HEK293 (cell line): ENCODE measurements around the gene ARCN1.

Experiments used
- CTCF ChIA-PET: fragments of 350-600 bp; formaldehyde crosslinking; extraction: SDS; loops from one replicate; lab custom pipeline; 2021; ENCODE audit warnings: antibody characterized with exemption; lab: Yijun Ruan, JAX
- POLR2A ChIA-PET: fragments of 300-600 bp; formaldehyde crosslinking; extraction: SDS; loops from one replicate; lab custom pipeline; 2020; ENCODE audit warnings: antibody characterized with exemption, inconsistent platforms; lab: Yijun Ruan, JAX
- H3K27ac ChIP-seq: fragments of 200-500 bp; sonication (Bioruptor generic); 2 replicates; pipeline ENCODE4 v1.5.1; 2014; ENCODE audit warnings: low read depth, low read length, control low read depth, inconsistent platforms; ENCODE audit errors: extremely low read depth
- H3K36me3 ChIP-seq, 2 experiments: fragments of 200-500 bp in 1 of 2; sonication (Bioruptor generic) in 1 of 2; 1 replicate in 1 of 2; 2 replicates in 1 of 2; pipeline ENCODE4 v1.5.1; 2014 to 2017; ENCODE audit warnings: inconsistent platforms in 2 of 2, low read length in 2 of 2; ENCODE audit not compliant: control insufficient read depth in 2 of 2, insufficient read depth in 1 of 2
- H3K4me1 ChIP-seq: fragments of 200-500 bp; sonication (Bioruptor generic); 2 replicates; pipeline ENCODE4 v1.5.1; 2014; ENCODE audit warnings: mild to moderate bottlenecking, low read length, inconsistent platforms; ENCODE audit not compliant: control insufficient read depth, insufficient read depth
- H3K4me3 ChIP-seq: 2 replicates; pipeline ENCODE4 v1.5.1; 2011; ENCODE audit warnings: low read depth, mild to moderate bottlenecking, control low read depth, low read length, moderate library complexity
- H3K9me3 ChIP-seq: fragments of 200-500 bp; sonication (Bioruptor generic); 2 replicates; pipeline ENCODE4 v1.5.1; 2014; ENCODE audit warnings: low read depth, low read length, inconsistent platforms; ENCODE audit not compliant: control insufficient read depth, insufficient read depth
- OVOL3 ChIP-seq: fragments of 450-650 bp; formaldehyde crosslinking; IDR thresholded peaks from 2 replicates; pipeline ENCODE4 v1.5.1; 2016; ENCODE audit warnings: missing biosample characterization, missing genetic modification characterization
- PRDM1 ChIP-seq: fragments of 450-650 bp; formaldehyde crosslinking; IDR thresholded peaks from 2 replicates; pipeline ENCODE4; 2016; ENCODE audit warnings: missing biosample characterization, missing genetic modification characterization
- RBAK ChIP-seq: fragments of 450-650 bp; formaldehyde crosslinking; IDR thresholded peaks from 2 replicates; pipeline ENCODE4 v1.5.1; 2016; ENCODE audit warnings: missing biosample characterization, missing genetic modification characterization
- SP7 ChIP-seq: fragments of 450-650 bp; formaldehyde crosslinking; IDR thresholded peaks from 2 replicates; pipeline ENCODE4 v1.5.1; 2016; ENCODE audit warnings: missing biosample characterization, missing genetic modification characterization
- ZFP37 ChIP-seq: fragments of 450-650 bp; formaldehyde crosslinking; IDR thresholded peaks from 2 replicates; pipeline ENCODE4 v1.5.1; 2016; ENCODE audit warnings: missing biosample characterization, missing genetic modification characterization
- ZNF184 ChIP-seq: fragments of 450-650 bp; IDR thresholded peaks from 2 replicates; pipeline ENCODE4 v1.5.1; 2018; ENCODE audit warnings: missing biosample characterization, mild to moderate bottlenecking, missing genetic modification characterization
- ZNF214 ChIP-seq: fragments of 450-650 bp; formaldehyde crosslinking; IDR thresholded peaks from 2 replicates; pipeline ENCODE4 v1.5.1; 2017; ENCODE audit warnings: missing biosample characterization, mild to moderate bottlenecking, missing genetic modification characterization, borderline replicate concordance
- ZNF335 ChIP-seq: fragments of 450-650 bp; formaldehyde crosslinking; conservative IDR thresholded peaks from 2 replicates; pipeline ENCODE4 v1.5.1; 2016; ENCODE audit warnings: missing biosample characterization, missing genetic modification characterization
- ZNF621 ChIP-seq: fragments of 450-650 bp; formaldehyde crosslinking; IDR thresholded peaks from 2 replicates; pipeline ENCODE4 v1.5.1; 2017; ENCODE audit warnings: missing biosample characterization, missing genetic modification characterization
- ZNF776 ChIP-seq: fragments of 450-650 bp; formaldehyde crosslinking; IDR thresholded peaks from 2 replicates; pipeline ENCODE4 v1.5.0; 2017; ENCODE audit warnings: missing biosample characterization, missing genetic modification characterization, borderline replicate concordance
- ZNF837 ChIP-seq: fragments of 450-650 bp; formaldehyde crosslinking; IDR thresholded peaks from 2 replicates; pipeline ENCODE4 v1.5.1; 2016; ENCODE audit warnings: missing biosample characterization, missing genetic modification characterization
- TF ChIP-seq, protein P1 (sequence below): fragments of 450-650 bp; formaldehyde crosslinking; IDR thresholded peaks from 2 replicates; pipeline ENCODE4 v1.5.1; 2016; ENCODE audit warnings: missing biosample characterization, missing genetic modification characterization
- TF ChIP-seq, protein P2 (sequence below): fragments of 450-650 bp; formaldehyde crosslinking; IDR thresholded peaks from 2 replicates; pipeline ENCODE4 v1.5.1; 2017; ENCODE audit warnings: missing biosample characterization, missing genetic modification characterization
- TF ChIP-seq, protein P3 (sequence below): fragments of 450-650 bp; formaldehyde crosslinking; IDR thresholded peaks from 2 replicates; pipeline ENCODE4 v1.5.1; 2016; ENCODE audit warnings: missing biosample characterization, missing genetic modification characterization, borderline replicate concordance
- TF ChIP-seq, protein P4 (sequence below): fragments of 450-650 bp; formaldehyde crosslinking; optimal IDR thresholded peaks from 2 replicates; pipeline ENCODE3; 2016; ENCODE audit warnings: missing biosample characterization, mild to moderate bottlenecking, missing genetic modification characterization

Gene ARCN1

DNA sequence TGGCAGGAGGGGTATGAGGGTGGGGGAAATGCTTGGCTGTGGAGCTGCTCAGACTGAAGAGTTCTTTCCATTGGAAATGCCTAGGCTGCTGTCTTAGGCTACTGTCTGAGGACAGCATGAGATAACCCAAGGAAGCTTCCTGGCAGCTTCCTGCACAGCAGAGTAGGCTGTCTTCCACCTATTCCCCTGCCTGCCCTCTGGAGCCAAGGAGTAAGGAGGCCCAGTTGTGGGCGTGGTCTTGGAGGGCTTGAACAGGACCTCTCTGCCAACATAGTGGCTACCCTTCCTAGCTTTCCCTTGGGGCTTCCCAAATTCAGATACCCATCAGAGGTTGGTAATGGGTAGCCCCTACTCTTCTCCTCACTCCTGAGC, 61.1 kb downstream of the ARCN1 start:
- ChIA-PET POLR2A (interaction anchor here (6.5 kb wide), 1 partner anchor 10 kb away, joined by 67 read pairs; no protein-coding TSS in a partner anchor), CTCF (interaction anchor here (0.7 to 2.5 kb wide), 4 partner anchors 19 to 153 kb away, joined by 3 to 7 read pairs (median 4); no protein-coding TSS in a partner anchor)
- H3K27ac ChIP-seq = no peak overlapping the region
- peaks cover 7% of the 10 kb centered on the region; the same call in 1 of the 2 replicates for H3K4me1 ChIP-seq
- no peak overlapping the region for H3K4me3 ChIP-seq
- peaks cover 0 to 69% of the 10 kb centered on the region in 2 experiments; a peak in 1 of 3 replicates for H3K36me3 ChIP-seq
- no peaks in the 10 kb centered on the region for H3K9me3 ChIP-seq
- TF ChIP-seq ZNF776 = no peak
- TF ChIP-seq ZNF184 = no peak
- TF ChIP-seq, protein P1, sequence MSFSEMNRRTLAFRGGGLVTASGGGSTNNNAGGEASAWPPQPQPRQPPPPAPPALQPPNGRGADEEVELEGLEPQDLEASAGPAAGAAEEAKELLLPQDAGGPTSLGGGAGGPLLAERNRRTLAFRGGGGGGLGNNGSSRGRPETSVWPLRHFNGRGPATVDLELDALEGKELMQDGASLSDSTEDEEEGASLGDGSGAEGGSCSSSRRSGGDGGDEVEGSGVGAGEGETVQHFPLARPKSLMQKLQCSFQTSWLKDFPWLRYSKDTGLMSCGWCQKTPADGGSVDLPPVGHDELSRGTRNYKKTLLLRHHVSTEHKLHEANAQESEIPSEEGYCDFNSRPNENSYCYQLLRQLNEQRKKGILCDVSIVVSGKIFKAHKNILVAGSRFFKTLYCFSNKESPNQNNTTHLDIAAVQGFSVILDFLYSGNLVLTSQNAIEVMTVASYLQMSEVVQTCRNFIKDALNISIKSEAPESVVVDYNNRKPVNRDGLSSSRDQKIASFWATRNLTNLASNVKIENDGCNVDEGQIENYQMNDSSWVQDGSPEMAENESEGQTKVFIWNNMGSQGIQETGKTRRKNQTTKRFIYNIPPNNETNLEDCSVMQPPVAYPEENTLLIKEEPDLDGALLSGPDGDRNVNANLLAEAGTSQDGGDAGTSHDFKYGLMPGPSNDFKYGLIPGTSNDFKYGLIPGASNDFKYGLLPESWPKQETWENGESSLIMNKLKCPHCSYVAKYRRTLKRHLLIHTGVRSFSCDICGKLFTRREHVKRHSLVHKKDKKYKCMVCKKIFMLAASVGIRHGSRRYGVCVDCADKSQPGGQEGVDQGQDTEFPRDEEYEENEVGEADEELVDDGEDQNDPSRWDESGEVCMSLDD = no peak
- TF ChIP-seq ZFP37 (tag by site-specific recombination) = 0 out of 2 replicates have a peak, but pooled peaks have one; percentile 39

DNA sequence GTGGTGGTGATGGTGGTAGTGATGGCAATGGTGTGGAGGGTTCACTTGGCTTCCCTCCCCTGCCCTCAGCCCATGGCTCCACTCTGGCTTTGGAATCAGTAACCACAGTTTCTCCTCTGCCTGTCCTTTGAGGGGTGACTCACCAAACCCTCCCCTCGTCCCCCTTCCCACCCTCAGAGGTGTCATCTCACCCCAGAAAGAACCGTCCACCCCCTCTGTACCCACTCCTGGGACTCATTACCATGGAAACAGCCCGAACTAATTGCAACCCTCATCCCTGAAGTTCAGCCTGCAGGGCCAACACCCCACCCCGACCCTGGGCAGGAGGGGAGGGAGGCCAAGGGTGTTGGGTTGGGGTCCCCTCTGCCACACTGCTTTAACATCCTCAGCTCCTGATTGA, 61.8 kb downstream of the ARCN1 start:
- ChIA-PET POLR2A (interaction anchor here (1.0 to 6.5 kb wide), 6 partner anchors 10 to 572 kb away, joined by 3 to 67 read pairs (median 6); partner anchors contain the start of gene PHLDB1), CTCF (interaction anchor here (0.6 to 2.5 kb wide), 8 partner anchors 11 to 593 kb away, joined by 3 to 7 read pairs (median 4); no protein-coding TSS in a partner anchor)
- Histone ChIP-seq H3K9me3 (no peaks in the 10 kb centered on the region), H3K4me3 (no peak overlapping the region), H3K36me3 (peaks cover 0 to 69% of the 10 kb centered on the region in 2 experiments; a peak in 1 of 3 replicates), H3K27ac (no peak overlapping the region), H3K4me1 (peaks cover 7% of the 10 kb centered on the region; the same call in 1 of the 2 replicates)
- TF ChIP-seq, protein P2, sequence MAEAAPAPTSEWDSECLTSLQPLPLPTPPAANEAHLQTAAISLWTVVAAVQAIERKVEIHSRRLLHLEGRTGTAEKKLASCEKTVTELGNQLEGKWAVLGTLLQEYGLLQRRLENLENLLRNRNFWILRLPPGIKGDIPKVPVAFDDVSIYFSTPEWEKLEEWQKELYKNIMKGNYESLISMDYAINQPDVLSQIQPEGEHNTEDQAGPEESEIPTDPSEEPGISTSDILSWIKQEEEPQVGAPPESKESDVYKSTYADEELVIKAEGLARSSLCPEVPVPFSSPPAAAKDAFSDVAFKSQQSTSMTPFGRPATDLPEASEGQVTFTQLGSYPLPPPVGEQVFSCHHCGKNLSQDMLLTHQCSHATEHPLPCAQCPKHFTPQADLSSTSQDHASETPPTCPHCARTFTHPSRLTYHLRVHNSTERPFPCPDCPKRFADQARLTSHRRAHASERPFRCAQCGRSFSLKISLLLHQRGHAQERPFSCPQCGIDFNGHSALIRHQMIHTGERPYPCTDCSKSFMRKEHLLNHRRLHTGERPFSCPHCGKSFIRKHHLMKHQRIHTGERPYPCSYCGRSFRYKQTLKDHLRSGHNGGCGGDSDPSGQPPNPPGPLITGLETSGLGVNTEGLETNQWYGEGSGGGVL (tag by site-specific recombination) = peak; percentile 88
- TF ChIP-seq ZNF214 (tag by site-specific recombination) = no peak

DNA sequence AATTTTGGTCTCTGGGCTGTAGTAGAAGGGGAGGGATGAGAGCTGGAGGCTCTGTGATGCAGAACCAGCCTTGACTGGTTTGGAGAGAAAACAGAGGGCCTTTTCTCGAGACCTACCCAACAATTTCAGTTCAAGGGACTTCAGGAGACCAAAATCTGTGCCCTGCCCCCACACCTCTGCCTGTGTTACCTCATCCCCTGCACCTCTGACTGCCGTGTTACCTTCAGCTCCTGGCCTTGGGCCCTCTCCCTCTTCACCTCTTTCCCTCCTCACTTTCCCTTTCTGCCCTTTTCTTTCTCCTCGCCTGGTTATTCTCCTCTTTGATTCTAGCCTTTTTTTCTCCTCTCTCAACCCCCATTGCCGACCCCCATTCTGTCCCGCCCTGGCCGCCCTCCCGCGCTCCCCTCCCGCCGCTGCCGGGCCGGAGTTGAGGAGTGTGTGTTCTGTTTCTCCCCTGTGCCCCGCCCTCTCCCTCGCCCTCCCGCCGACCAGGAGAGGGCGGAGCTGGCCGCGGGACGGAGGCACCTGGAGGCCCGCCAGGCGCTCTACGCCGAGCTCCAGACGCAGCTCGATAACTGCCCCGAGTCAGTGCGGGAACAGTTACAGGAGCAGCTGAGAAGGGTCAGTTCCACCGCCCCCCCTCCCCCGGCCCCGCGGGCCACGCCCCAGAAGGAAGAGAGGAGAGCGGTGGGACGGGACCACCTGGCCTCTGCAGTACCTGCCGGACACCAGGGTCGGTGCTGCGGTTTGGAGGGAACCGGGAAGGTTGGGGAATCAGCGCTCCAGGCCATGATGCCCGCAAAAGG, 62.4 kb downstream of the ARCN1 start:
- peaks cover 0 to 65% of the 10 kb centered on the region in 2 experiments; a peak in 1 of 3 replicates for H3K36me3 ChIP-seq
- ChIA-PET POLR2A (interaction anchor here (1.0 to 6.5 kb wide), 9 partner anchors 9 to 571 kb away, joined by 3 to 67 read pairs (median 4); partner anchors contain the start of genes PHLDB1 and UBE4A), CTCF (interaction anchor here (0.6 to 2.5 kb wide), 14 partner anchors 9 to 592 kb away, joined by 3 to 8 read pairs (median 4); partner anchors contain the start of gene PHLDB1)
- no peak overlapping the region for H3K27ac ChIP-seq
- no peaks in the 10 kb centered on the region for H3K9me3 ChIP-seq
- H3K4me3 ChIP-seq = 0 out of 2 replicates have a peak overlapping the region, but pooled peaks have one; percentile 1
- H3K4me1 ChIP-seq = peaks cover 7% of the 10 kb centered on the region; the same call in 1 of the 2 replicates
- TF ChIP-seq OVOL3 (tag by site-specific recombination) (no peak), PRDM1 (tag by site-specific recombination) (peak; percentile 99), ZNF837 (0 out of 2 replicates have a peak, but pooled peaks have one; percentile 40), ZNF335 (tag by site-specific recombination) (peak; percentile 80), RBAK (tag by site-specific recombination) (0 out of 2 replicates have a peak, but pooled peaks have one; percentile 24), ZNF621 (tag by site-specific recombination) (no peak), SP7 (peak; percentile 70)
- TF ChIP-seq, protein P3, sequence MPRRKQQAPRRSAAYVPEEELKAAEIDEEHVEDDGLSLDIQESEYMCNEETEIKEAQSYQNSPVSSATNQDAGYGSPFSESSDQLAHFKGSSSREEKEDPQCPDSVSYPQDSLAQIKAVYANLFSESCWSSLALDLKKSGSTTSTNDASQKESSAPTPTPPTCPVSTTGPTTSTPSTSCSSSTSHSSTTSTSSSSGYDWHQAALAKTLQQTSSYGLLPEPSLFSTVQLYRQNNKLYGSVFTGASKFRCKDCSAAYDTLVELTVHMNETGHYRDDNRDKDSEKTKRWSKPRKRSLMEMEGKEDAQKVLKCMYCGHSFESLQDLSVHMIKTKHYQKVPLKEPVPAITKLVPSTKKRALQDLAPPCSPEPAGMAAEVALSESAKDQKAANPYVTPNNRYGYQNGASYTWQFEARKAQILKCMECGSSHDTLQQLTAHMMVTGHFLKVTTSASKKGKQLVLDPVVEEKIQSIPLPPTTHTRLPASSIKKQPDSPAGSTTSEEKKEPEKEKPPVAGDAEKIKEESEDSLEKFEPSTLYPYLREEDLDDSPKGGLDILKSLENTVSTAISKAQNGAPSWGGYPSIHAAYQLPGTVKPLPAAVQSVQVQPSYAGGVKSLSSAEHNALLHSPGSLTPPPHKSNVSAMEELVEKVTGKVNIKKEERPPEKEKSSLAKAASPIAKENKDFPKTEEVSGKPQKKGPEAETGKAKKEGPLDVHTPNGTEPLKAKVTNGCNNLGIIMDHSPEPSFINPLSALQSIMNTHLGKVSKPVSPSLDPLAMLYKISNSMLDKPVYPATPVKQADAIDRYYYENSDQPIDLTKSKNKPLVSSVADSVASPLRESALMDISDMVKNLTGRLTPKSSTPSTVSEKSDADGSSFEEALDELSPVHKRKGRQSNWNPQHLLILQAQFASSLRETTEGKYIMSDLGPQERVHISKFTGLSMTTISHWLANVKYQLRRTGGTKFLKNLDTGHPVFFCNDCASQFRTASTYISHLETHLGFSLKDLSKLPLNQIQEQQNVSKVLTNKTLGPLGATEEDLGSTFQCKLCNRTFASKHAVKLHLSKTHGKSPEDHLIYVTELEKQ (tag by site-specific recombination) = 0 out of 2 replicates have a peak, but pooled peaks have one; percentile 8
- TF ChIP-seq, protein P4, sequence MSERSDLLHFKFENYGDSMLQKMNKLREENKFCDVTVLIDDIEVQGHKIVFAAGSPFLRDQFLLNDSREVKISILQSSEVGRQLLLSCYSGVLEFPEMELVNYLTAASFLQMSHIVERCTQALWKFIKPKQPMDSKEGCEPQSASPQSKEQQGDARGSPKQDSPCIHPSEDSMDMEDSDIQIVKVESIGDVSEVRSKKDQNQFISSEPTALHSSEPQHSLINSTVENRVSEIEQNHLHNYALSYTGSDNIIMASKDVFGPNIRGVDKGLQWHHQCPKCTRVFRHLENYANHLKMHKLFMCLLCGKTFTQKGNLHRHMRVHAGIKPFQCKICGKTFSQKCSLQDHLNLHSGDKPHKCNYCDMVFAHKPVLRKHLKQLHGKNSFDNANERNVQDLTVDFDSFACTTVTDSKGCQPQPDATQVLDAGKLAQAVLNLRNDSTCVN (tag by site-specific recombination) = peak; percentile 34
